A549 (cell line): ENCODE measurements around the gene LY86.

Experiments used
- CHD2 ChIP-seq: fragments of 150-350 bp; IDR thresholded peaks from 2 replicates; pipeline ENCODE4 v1.6.1; 2014; ENCODE audit warnings: low read length; ENCODE audit not compliant: partially characterized antibody
- CTCF ChIP-seq: fragments of >200 bp; sonication (Bioruptor Twin); formaldehyde crosslinking; IDR thresholded peaks from 3 replicates; pipeline ENCODE4 v1.5.1; 2016
- EP300 ChIP-seq, 2 experiments: fragments of >200 bp; sonication (Bioruptor Twin); formaldehyde crosslinking; IDR thresholded peaks; 2 replicates in 1 of 2; 3 replicates in 1 of 2; pipeline ENCODE4 v1.6.1; 2016 to 2017
- JUNB ChIP-seq: fragments of >200 bp; sonication (Bioruptor Twin); formaldehyde crosslinking; IDR thresholded peaks from 2 replicates; pipeline ENCODE4 v1.6.1; 2016
- MAZ ChIP-seq: fragments of 150-350 bp; IDR thresholded peaks from 2 replicates; pipeline ENCODE4 v1.6.1; 2014; ENCODE audit warnings: antibody characterized with exemption, low read depth, low read length, borderline replicate concordance
- MYC ChIP-seq: IDR thresholded peaks from 2 replicates; pipeline ENCODE4 v1.6.1; 2012; ENCODE audit warnings: mild to moderate bottlenecking, inconsistent platforms, low read length, improper control_type of control experiment, borderline replicate concordance
- POLR2A ChIP-seq: IDR thresholded peaks from 2 replicates; pipeline ENCODE4 v1.6.1; 2012; ENCODE audit warnings: mild to moderate bottlenecking, low read length
- RAD21 ChIP-seq, 2 experiments: fragments of >200 bp in 1 of 2; sonication (Bioruptor Twin) in 1 of 2; formaldehyde crosslinking in 1 of 2; IDR thresholded peaks in 1 of 2; conservative IDR thresholded peaks in 1 of 2; 2 replicates in 1 of 2; 3 replicates in 1 of 2; pipeline ENCODE4 v1.6.1; 2012 to 2018; ENCODE audit warnings: inconsistent platforms in 1 of 2
- RCOR1 ChIP-seq: fragments of 150-350 bp; IDR thresholded peaks from 2 replicates; pipeline ENCODE4 v1.6.1; 2014; ENCODE audit warnings: antibody characterized with exemption, low read length, low read depth
- RFX5 ChIP-seq: fragments of 450-650 bp; IDR thresholded peaks from 2 replicates; pipeline ENCODE4 v1.7.1; 2014; ENCODE audit warnings: antibody characterized with exemption, mild to moderate bottlenecking, moderate library complexity
- TP53 ChIP-seq: fragments of 250-450 bp; sonication (Bioruptor Pico); IDR thresholded peaks from 2 replicates; pipeline ENCODE4 v1.5.0; 2021; ENCODE audit warnings: mild to moderate bottlenecking, moderate library complexity
- TF ChIP-seq, protein P1 (sequence below): IDR thresholded peaks from 2 replicates; pipeline ENCODE4 v1.6.1; 2012

DNA sequence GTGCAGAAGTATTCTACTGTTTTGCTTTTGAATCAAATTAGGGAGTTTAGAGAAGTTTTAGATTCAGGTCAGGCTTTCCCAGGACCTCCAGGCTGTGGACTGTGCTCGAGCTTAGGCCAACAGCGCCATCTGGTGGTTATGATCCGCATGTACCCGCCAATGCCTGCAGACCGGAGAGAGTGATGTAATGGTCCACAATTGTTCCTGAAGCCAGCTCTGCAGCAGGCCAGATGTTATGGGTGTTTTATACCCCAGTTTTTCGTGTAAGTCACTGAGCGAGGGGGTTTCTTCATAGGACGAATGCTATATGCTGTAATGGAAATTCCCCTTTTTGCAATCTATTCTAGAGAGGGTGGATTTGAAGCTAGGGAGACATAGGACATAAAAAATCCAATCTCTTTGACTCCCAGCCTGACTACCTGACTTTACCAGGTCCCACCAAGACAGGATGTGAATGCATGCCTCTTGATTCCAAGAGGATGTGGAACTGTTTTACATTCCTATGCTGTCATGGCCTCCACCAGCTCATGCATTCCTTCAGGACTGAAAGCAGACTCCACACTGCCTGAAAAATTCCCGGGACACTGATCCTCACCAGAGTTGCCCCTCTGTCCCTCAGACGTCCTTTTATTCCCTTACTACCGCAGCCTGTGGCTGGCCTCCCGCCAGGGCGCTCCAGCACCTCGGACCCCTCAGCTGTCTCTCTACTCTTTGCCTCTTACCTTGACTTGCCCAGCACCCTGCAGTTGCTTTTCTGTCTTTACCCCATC, 41.2 kb upstream of the LY86 start:
- TF ChIP-seq CTCF (peak; percentile 73), MAZ (no peak), POLR2A (no peak), TP53 (no peak), MYC (no peak), RCOR1 (no peak), JUNB (no peak), EP300 (IDR thresholded peaks at IDR 0.05) (no peak), CHD2 (no peak), RFX5 (no peak), RAD21 (conservative IDR thresholded peaks at IDR 0.05 in 1 of 2, IDR thresholded peaks at IDR 0.05 in 1 of 2) (peak; percentile 78)
- TF ChIP-seq, protein P1, sequence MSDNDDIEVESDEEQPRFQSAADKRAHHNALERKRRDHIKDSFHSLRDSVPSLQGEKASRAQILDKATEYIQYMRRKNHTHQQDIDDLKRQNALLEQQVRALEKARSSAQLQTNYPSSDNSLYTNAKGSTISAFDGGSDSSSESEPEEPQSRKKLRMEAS: no peak
